Measurements from ENCODE around the gene MOB3B.

Gene MOB3B

DNA sequence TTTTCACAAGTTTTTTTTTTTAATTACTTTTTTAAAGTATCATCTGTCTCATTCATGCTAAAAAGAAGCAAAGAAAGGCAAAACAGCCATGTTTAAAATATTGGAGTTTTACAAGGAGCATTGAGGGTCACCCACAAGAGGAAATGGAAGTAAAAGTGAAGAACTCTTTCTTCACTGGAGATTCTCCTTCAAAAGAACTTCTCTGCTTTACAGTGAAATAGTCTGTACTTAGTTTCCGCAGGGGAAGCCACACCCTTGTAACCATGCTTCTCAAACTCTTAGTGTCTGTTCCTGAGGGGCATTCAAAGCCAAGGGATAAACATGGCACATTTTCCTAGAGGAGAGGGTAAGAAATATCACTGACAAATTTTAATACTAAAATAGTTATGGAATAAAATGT is 35.1 kb upstream of the MOB3B start:
- TF ChIP-seq FOXP2 (optimal IDR thresholded peaks at IDR 0.05; ENCODE audit: borderline replicate concordance, extremely low read depth, extremely low read length, insufficient read depth) (no peak), POLR2AphosphoS5 (IDR thresholded peaks at IDR 0.05; ENCODE audit: low read depth, low read length) (no peak), SIN3A (IDR thresholded peaks at IDR 0.05; ENCODE audit: borderline replicate concordance, insufficient read depth, low read length) (no peak), TAF1 (IDR thresholded peaks at IDR 0.05; ENCODE audit: borderline replicate concordance, insufficient read depth, low read length) (no peak)
- TF ChIP-seq, protein P1, sequence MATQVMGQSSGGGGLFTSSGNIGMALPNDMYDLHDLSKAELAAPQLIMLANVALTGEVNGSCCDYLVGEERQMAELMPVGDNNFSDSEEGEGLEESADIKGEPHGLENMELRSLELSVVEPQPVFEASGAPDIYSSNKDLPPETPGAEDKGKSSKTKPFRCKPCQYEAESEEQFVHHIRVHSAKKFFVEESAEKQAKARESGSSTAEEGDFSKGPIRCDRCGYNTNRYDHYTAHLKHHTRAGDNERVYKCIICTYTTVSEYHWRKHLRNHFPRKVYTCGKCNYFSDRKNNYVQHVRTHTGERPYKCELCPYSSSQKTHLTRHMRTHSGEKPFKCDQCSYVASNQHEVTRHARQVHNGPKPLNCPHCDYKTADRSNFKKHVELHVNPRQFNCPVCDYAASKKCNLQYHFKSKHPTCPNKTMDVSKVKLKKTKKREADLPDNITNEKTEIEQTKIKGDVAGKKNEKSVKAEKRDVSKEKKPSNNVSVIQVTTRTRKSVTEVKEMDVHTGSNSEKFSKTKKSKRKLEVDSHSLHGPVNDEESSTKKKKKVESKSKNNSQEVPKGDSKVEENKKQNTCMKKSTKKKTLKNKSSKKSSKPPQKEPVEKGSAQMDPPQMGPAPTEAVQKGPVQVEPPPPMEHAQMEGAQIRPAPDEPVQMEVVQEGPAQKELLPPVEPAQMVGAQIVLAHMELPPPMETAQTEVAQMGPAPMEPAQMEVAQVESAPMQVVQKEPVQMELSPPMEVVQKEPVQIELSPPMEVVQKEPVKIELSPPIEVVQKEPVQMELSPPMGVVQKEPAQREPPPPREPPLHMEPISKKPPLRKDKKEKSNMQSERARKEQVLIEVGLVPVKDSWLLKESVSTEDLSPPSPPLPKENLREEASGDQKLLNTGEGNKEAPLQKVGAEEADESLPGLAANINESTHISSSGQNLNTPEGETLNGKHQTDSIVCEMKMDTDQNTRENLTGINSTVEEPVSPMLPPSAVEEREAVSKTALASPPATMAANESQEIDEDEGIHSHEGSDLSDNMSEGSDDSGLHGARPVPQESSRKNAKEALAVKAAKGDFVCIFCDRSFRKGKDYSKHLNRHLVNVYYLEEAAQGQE (IDR thresholded peaks at IDR 0.05; ENCODE audit: insufficient read depth in 1 of 2, low read depth in 2 of 2, low read length in 2 of 2): no peak

DNA sequence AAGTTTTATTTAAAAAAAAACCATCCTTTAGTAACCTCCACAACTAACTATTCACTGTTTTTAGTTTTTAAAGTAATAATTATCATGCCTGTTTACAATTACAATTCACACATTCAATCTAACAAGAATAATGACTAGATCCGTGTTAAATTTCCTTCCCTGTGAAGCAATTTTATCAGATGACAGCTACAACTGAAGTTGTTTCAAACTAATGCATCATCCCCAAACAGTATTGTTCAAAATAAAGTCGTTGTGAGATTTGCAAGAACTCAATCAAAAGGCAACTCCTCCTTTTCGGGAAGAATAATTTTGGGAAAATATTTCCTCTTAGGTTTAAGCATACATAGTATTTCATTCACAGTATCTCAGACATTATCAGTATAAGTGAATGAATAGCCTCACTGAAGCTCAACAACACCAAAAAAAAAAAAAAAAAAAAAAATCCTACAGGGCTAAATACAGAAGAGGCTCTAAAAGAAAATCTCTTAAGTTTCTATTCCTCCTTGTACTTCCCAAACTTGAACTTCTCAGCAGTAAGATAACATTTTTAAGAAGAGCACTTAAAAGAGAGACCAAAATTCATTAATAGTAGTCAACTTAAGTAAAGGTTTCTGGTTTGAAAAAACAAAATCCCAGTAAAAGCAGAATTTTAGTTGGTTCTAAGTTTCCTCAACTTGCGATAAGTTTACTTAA is 34.3 kb upstream of the MOB3B start:
- no peak for TF ChIP-seq SIN3A (IDR thresholded peaks at IDR 0.05; ENCODE audit: borderline replicate concordance, insufficient read depth, low read length)
- TF ChIP-seq POLR2AphosphoS5 (IDR thresholded peaks at IDR 0.05; ENCODE audit: low read depth, low read length): no peak
- no peak for TF ChIP-seq TAF1 (IDR thresholded peaks at IDR 0.05; ENCODE audit: borderline replicate concordance, insufficient read depth, low read length)
- TF ChIP-seq, protein P1 (IDR thresholded peaks at IDR 0.05; ENCODE audit: insufficient read depth in 1 of 2, low read depth in 2 of 2, low read length in 2 of 2): no peak
- no peak for TF ChIP-seq FOXP2 (optimal IDR thresholded peaks at IDR 0.05; ENCODE audit: borderline replicate concordance, extremely low read depth, extremely low read length, insufficient read depth)

DNA sequence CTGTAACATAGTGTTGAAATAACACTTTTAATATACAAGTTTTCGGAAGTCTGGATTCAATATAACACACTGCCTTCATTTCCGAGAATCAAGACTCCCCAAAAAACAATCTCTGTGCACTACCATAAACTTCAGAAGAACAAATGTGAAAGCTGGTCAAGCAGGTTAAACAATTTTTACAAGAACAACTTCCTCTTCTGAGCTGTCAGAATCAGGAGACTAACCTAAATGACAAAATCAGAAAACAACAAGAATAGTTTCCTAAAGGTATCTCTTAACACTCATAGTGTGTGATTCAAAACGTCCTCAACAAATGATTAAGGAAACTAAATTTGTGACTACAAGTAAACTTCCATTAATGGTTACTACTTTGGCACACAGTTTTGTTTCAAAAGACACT is 32.1 kb upstream of the MOB3B start:
- no peak for TF ChIP-seq SIN3A (IDR thresholded peaks at IDR 0.05; ENCODE audit: borderline replicate concordance, insufficient read depth, low read length)
- no peak for TF ChIP-seq POLR2AphosphoS5 (IDR thresholded peaks at IDR 0.05; ENCODE audit: low read depth, low read length)
- no peak for TF ChIP-seq TAF1 (IDR thresholded peaks at IDR 0.05; ENCODE audit: borderline replicate concordance, insufficient read depth, low read length)

DNA sequence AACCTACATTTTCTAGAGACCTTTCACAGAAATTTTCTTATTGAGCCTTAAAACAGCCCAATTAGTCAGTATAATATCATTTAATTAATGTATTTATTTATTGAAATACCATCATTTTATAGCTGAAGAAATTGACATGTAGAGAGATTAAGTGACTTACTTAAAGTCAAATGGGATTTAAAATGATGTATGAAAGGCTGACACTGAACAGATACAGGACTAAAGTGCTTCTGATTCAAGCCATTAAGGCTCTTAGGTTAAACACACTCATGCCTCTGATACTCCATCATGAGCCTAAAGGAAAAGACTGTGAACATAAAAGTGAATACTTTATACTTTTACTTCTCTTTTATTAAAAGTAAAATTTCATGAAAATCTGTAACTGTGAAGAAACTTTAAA is 30.8 kb upstream of the MOB3B start:
- no peak for TF ChIP-seq POLR2AphosphoS5 (IDR thresholded peaks at IDR 0.05; ENCODE audit: low read depth, low read length)
- TF ChIP-seq, protein P1 (IDR thresholded peaks at IDR 0.05; ENCODE audit: insufficient read depth in 1 of 2, low read depth in 2 of 2, low read length in 2 of 2): no peak

DNA sequence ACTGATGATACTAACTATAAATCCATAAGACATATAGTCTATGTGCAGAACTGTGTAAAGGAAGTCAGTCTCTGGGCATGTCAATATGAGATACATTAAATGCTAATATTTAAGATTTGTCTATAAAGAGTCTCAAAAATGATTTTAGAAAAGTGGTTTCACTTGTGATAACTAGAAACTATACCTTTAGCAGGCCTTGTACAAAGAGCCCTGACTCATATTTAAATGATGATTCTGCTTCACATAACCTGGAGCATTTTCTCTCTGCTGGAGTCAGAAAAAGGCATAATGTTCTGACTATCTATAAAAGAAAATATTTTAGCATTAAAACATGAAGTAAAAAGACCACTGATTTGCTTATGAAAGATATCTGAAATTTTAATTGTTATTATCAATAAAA is 28.7 kb upstream of the MOB3B start:
- TF ChIP-seq SIN3A (IDR thresholded peaks at IDR 0.05; ENCODE audit: borderline replicate concordance, insufficient read depth, low read length): no peak
- TF ChIP-seq, protein P1 (IDR thresholded peaks at IDR 0.05; ENCODE audit: insufficient read depth in 1 of 2, low read depth in 2 of 2, low read length in 2 of 2): no peak
- no peak for TF ChIP-seq POLR2AphosphoS5 (IDR thresholded peaks at IDR 0.05; ENCODE audit: low read depth, low read length)
- no peak for TF ChIP-seq FOXP2 (optimal IDR thresholded peaks at IDR 0.05; ENCODE audit: borderline replicate concordance, extremely low read depth, extremely low read length, insufficient read depth)
- TF ChIP-seq TAF1 (IDR thresholded peaks at IDR 0.05; ENCODE audit: borderline replicate concordance, insufficient read depth, low read length): no peak

Data from PFSK-1 (cell line).